Neuronal stem cell (in vitro differentiated cells): Measurements from ENCODE around the gene SRGAP3.

ENCODE experiments used
- DNase-seq: peaks from one replicate; pipeline ENCODE4 v3.0.0-alpha.2; 2013; ENCODE audit warnings: low spot score
- H2AFZ ChIP-seq: one replicate; pipeline ENCODE4 v1.6.1; 2013; ENCODE audit warnings: mild to moderate bottlenecking, low read length, inconsistent platforms
- H2AK5ac ChIP-seq: 2 replicates; pipeline ENCODE4 v1.6.1; 2013; ENCODE audit warnings: low read depth, mild to moderate bottlenecking, inconsistent platforms, low read length, moderate library complexity, mixed read lengths
- H2BK120ac ChIP-seq: 2 replicates; pipeline ENCODE4 v1.6.1; 2013; ENCODE audit warnings: low read depth, mild to moderate bottlenecking, inconsistent platforms, low read length, moderate library complexity, mixed read lengths
- H2BK12ac ChIP-seq: one replicate; pipeline ENCODE4 v1.6.1; 2013; ENCODE audit warnings: low read length, inconsistent platforms
- H2BK15ac ChIP-seq: 2 replicates; pipeline ENCODE4 v1.6.1; 2013; ENCODE audit warnings: mild to moderate bottlenecking, low read length, inconsistent platforms, mixed read lengths
- H2BK5ac ChIP-seq: one replicate; pipeline ENCODE4 v1.6.1; 2013; ENCODE audit warnings: inconsistent platforms, mild to moderate bottlenecking, low read length, moderate library complexity
- H3K14ac ChIP-seq: one replicate; pipeline ENCODE4 v1.6.1; 2013; ENCODE audit warnings: low read length, inconsistent platforms
- H3K18ac ChIP-seq: 2 replicates; pipeline ENCODE4 v1.6.1; 2013; ENCODE audit warnings: low read length, inconsistent platforms
- H3K23ac ChIP-seq: 2 replicates; pipeline ENCODE4 v1.6.1; 2013; ENCODE audit warnings: low read depth, mild to moderate bottlenecking, mixed read lengths, low read length, inconsistent platforms; ENCODE audit not compliant: poor library complexity
- H3K27ac ChIP-seq: replicated peaks from 3 replicates; pipeline ENCODE4 v1.5.1; 2013; ENCODE audit warnings: low read length, inconsistent platforms
- H3K27me3 ChIP-seq, 3 experiments: 2 replicates each; pipeline ENCODE4 v1.6.1; 2013; ENCODE audit warnings: low read length in 3 of 3, mild to moderate bottlenecking in 2 of 3, inconsistent platforms in 1 of 3, low read depth in 1 of 3, mixed read lengths in 1 of 3, moderate library complexity in 1 of 3; ENCODE audit not compliant: control insufficient read depth in 3 of 3, insufficient read depth in 3 of 3
- H3K36me3 ChIP-seq, 2 donors: replicated peaks in 1 of 2; 2 replicates each; pipeline ENCODE4 v1.6.1; 2013; ENCODE audit warnings: low read length in 2 of 2; ENCODE audit not compliant: control insufficient read depth in 2 of 2, insufficient read depth in 2 of 2
- H3K4ac ChIP-seq: 2 replicates; pipeline ENCODE4 v1.6.1; 2013; ENCODE audit warnings: inconsistent platforms, mild to moderate bottlenecking, low read length, moderate library complexity
- H3K4me1 ChIP-seq, 2 donors: 1 replicate in 1 of 2; 2 replicates in 1 of 2; pipeline ENCODE4 v1.6.1; 2013; ENCODE audit warnings: low read length in 2 of 2, low read depth in 1 of 2; ENCODE audit not compliant: control insufficient read depth in 2 of 2, insufficient read depth in 1 of 2
- H3K4me2 ChIP-seq: one replicate; pipeline ENCODE4 v1.6.1; 2013; ENCODE audit warnings: mild to moderate bottlenecking, low read length, inconsistent platforms; ENCODE audit not compliant: insufficient read depth, poor library complexity, severe bottlenecking
- H3K4me3 ChIP-seq, 2 donors: 2 replicates each; pipeline ENCODE4 v1.5.1; 2013; ENCODE audit warnings: low read length in 2 of 2, mild to moderate bottlenecking in 2 of 2, inconsistent platforms in 1 of 2, moderate library complexity in 1 of 2
- H3K79me1 ChIP-seq: one replicate; pipeline ENCODE4 v1.6.1; 2013; ENCODE audit warnings: low read depth, mild to moderate bottlenecking, inconsistent platforms, low read length, moderate library complexity
- H3K9ac ChIP-seq: one replicate; pipeline ENCODE4 v1.6.1; 2013; ENCODE audit warnings: mild to moderate bottlenecking, low read depth, low read length, inconsistent platforms; ENCODE audit not compliant: poor library complexity
- H3K9me3 ChIP-seq, 2 donors: replicated peaks in 1 of 2; 2 replicates each; pipeline versions ENCODE3 to v1.6.1; 2013; ENCODE audit warnings: low read length in 2 of 2, mild to moderate bottlenecking in 2 of 2, inconsistent platforms in 1 of 2, low read depth in 1 of 2, mixed read lengths in 1 of 2, moderate library complexity in 1 of 2; ENCODE audit not compliant: control insufficient read depth in 2 of 2, insufficient read depth in 1 of 2
- H4K8ac ChIP-seq: one replicate; pipeline ENCODE4 v1.6.1; 2013; ENCODE audit warnings: low read depth, mild to moderate bottlenecking, inconsistent platforms, low read length, moderate library complexity
- H4K91ac ChIP-seq: one replicate; pipeline ENCODE4 v1.6.1; 2013; ENCODE audit warnings: low read length, low read depth, mild to moderate bottlenecking, inconsistent platforms; ENCODE audit not compliant: poor library complexity
- WGBS, 2 donors: extraction: QIAGEN DNeasy Blood & Tissue Kit; methylation state at CpG; one replicate each; pipeline ENCODE4 v1.1.7; 2013; ENCODE audit warnings: missing lambda C conversion rate in 2 of 2, mixed read lengths in 1 of 2; ENCODE audit not compliant: insufficient read length in 2 of 2, insufficient replicate concordance in 1 of 2; ENCODE audit errors: extremely low coverage in 2 of 2; 5-methylcytosine and 5-hydroxymethylcytosine counted together

The SRGAP3 gene

GRCh38 chr3:8938021-8938420 lies 311.4 kb downstream of the SRGAP3 start:
- no peak overlapping the region for H2AK5ac ChIP-seq
- H3K4ac ChIP-seq = no peak overlapping the region
- no peaks in the 10 kb centered on the region for H3K27me3 ChIP-seq
- peaks cover 9 to 99% of the 10 kb centered on the region in 2 donors for H3K36me3 ChIP-seq
- H3K27ac ChIP-seq = no peak overlapping the region
- WGBS, 2 donors = no CpG with 5 or more reads among the region's 1 CpG
- H3K23ac ChIP-seq = no peak overlapping the region
- H3K14ac ChIP-seq = no peak overlapping the region
- no peak for DNase-seq
- no peak overlapping the region for H3K4me3 ChIP-seq
- no peak overlapping the region for H4K91ac ChIP-seq
- peaks cover 3 to 7% of the 10 kb centered on the region in 2 donors for H3K9me3 ChIP-seq
- H2BK5ac ChIP-seq = no peak overlapping the region
- H3K4me2 ChIP-seq = no peak overlapping the region
- no peaks in the 10 kb centered on the region for H3K4me1 ChIP-seq
- H2BK120ac ChIP-seq = no peak overlapping the region
- no peak overlapping the region for H2AFZ ChIP-seq
- no peak overlapping the region for H4K8ac ChIP-seq
- H2BK12ac ChIP-seq = no peak overlapping the region
- H2BK15ac ChIP-seq = no peak overlapping the region
- H3K9ac ChIP-seq = no peak overlapping the region
- H3K79me1 ChIP-seq = no peaks in the 10 kb centered on the region
- H3K18ac ChIP-seq = no peak overlapping the region

- H4K8ac ChIP-seq = no peak overlapping the region
- no peak overlapping the region for H2AK5ac ChIP-seq
- no peak overlapping the region for H3K14ac ChIP-seq
- H3K9ac ChIP-seq = no peak overlapping the region
- no peak overlapping the region for H3K18ac ChIP-seq
- no peaks in the 10 kb centered on the region for H3K79me1 ChIP-seq
- H3K4ac ChIP-seq = no peak overlapping the region
- peaks cover 7 to 96% of the 10 kb centered on the region in 2 donors for H3K36me3 ChIP-seq
- no peaks in the 10 kb centered on the region for H3K4me1 ChIP-seq
- H2BK12ac ChIP-seq = no peak overlapping the region
- DNase-seq = no peak
- no peak overlapping the region for H4K91ac ChIP-seq
- no peak overlapping the region for H3K4me2 ChIP-seq
- no peak overlapping the region for H3K23ac ChIP-seq
- no peak overlapping the region for H3K27ac ChIP-seq
- peaks cover 0 to under 1% of the 10 kb centered on the region in 2 donors for H3K9me3 ChIP-seq
- WGBS, 2 donors = no CpG with 5 or more reads among the region's 6 CpGs
- H2BK15ac ChIP-seq = no peak overlapping the region
- H2BK120ac ChIP-seq = no peak overlapping the region
- H3K4me3 ChIP-seq = no peak overlapping the region
- no peak overlapping the region for H2AFZ ChIP-seq
- H3K27me3 ChIP-seq = no peaks in the 10 kb centered on the region
- H2BK5ac ChIP-seq = no peak overlapping the region
These were observed 312.1 kb downstream of the SRGAP3 start for GRCh38 chr3:8937064-8938020.

GRCh38 chr3:8932507-8932906 lies 316.9 kb downstream of the SRGAP3 start:
- no peaks in the 10 kb centered on the region for H3K27me3 ChIP-seq
- peaks cover 0 to 4% of the 10 kb centered on the region in 2 donors for H3K9me3 ChIP-seq
- H3K18ac ChIP-seq = no peak overlapping the region
- H3K23ac ChIP-seq = no peak overlapping the region
- no peak overlapping the region for H4K91ac ChIP-seq
- H2AFZ ChIP-seq = no peak overlapping the region
- no peak overlapping the region for H3K4me2 ChIP-seq
- no peak overlapping the region for H2BK12ac ChIP-seq
- no peak overlapping the region for H4K8ac ChIP-seq
- no peaks in the 10 kb centered on the region for H3K79me1 ChIP-seq
- H3K9ac ChIP-seq = no peak overlapping the region
- H3K14ac ChIP-seq = no peak overlapping the region
- no peak overlapping the region for H3K4ac ChIP-seq
- peaks cover 2 to 69% of the 10 kb centered on the region in 2 donors for H3K36me3 ChIP-seq
- H3K4me3 ChIP-seq = no peak overlapping the region
- no peak overlapping the region for H2AK5ac ChIP-seq
- no peak overlapping the region for H2BK120ac ChIP-seq
- H3K4me1 ChIP-seq = no peaks in the 10 kb centered on the region
- H2BK15ac ChIP-seq = no peak overlapping the region
- no peak overlapping the region for H3K27ac ChIP-seq
- H2BK5ac ChIP-seq = no peak overlapping the region
- DNase-seq = no peak
- no CpG with 5 or more reads among the region's 2 CpGs for WGBS, 2 donors

GRCh38 chr3:8931342-8931741 lies 318.1 kb downstream of the SRGAP3 start:
- Histone ChIP-seq H2BK12ac (no peak overlapping the region), H4K8ac (no peak overlapping the region), H3K9ac (no peak overlapping the region), H3K18ac (no peak overlapping the region), H3K79me1 (no peaks in the 10 kb centered on the region), H3K4me1 (no peaks in the 10 kb centered on the region), H3K9me3 (peaks cover 0 to 4% of the 10 kb centered on the region in 2 donors), H3K27ac (no peak overlapping the region), H2AK5ac (no peak overlapping the region), H2BK120ac (no peak overlapping the region), H3K27me3 (no peaks in the 10 kb centered on the region), H3K4ac (no peak overlapping the region), H3K23ac (no peak overlapping the region), H3K4me2 (no peak overlapping the region), H2AFZ (no peak overlapping the region), H3K14ac (no peak overlapping the region), H3K4me3 (no peak overlapping the region), H4K91ac (no peak overlapping the region), H2BK5ac (no peak overlapping the region), H3K36me3 (peaks cover 2 to 58% of the 10 kb centered on the region in 2 donors), H2BK15ac (no peak overlapping the region)
- no CpG with 5 or more reads among the region's 3 CpGs for WGBS, 2 donors
- no peak for DNase-seq
